ENCODE measurements around the gene DEPDC1B.

- TF ChIP-seq EZH2 (IDR thresholded peaks at IDR 0.05; ENCODE audit: insufficient read depth, poor library complexity, severe bottlenecking) (no peak), EZH2phosphoT487 (IDR thresholded peaks at IDR 0.05; ENCODE audit: insufficient read depth, low read depth) (no peak)
Observed at GRCh38 chr5:60648175-60648574, 51.8 kb downstream of the DEPDC1B start.
